CD4-positive, alpha-beta T cell treated with Interleukin-12 subunit alpha and Interleukin-12 subunit beta, for 1 hour (primary cell): ENCODE data around the gene RAB1B.
A peak's percentile ranks its signal among the peaks of the same experiment; 100 is the strongest.

Experiments used
- DNase-seq: peaks from one replicate; pipeline ENCODE4 v3.0.0-alpha.2; 2020

RAB1B gene

GRCh38 chr11:66268244-66268951 lies at the start of gene RAB1B:
Gene RAB1B, plus strand, starts transcription at chr11:66268639. Its CDS starts 41 bp downstream, at chr11:66268680.
- DNase-seq, result peak; percentile 100

DNA sequence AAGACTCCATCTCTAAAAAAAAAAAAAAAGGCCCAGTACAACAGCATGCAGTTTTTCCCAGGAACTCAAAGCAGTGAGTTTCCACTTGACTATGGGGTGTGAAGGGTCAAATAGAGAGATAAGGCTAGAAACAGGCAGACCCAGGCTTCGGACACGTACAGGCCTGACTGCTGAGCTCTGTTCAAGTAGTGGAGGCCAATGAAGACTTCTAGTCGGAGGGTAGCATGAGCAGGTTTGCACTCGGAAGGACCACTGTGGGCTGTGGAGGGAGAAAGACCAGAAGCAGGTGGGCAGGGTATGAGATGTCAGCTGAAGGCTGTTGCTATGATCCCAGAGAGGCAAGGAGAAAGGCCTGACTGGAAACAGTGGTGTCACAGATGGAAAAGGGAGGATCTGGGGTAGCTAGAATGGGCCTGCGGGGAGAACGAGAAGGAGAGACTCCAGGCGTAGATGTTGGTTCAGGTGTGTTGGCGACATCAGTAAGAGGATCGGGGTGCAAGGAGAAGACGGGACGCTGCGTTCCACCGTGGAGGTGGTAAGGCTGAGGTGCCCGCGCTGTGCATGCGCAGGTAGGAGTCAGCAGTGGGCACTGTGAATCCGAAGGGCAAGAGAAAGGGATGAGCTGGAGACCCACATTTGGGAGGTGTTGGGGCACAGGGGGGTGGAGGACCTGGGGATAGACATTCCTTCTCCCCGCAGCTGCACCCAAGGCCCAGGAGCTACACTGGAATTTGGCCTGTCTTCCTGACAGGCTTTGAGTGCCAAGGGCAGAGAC lies 49.4 kb upstream of the RAB1B start:
- DNase-seq, result no peak

GRCh38 chr11:66219846-66220565 lies 48.4 kb upstream of the RAB1B start:
- no peak for DNase-seq

DNA sequence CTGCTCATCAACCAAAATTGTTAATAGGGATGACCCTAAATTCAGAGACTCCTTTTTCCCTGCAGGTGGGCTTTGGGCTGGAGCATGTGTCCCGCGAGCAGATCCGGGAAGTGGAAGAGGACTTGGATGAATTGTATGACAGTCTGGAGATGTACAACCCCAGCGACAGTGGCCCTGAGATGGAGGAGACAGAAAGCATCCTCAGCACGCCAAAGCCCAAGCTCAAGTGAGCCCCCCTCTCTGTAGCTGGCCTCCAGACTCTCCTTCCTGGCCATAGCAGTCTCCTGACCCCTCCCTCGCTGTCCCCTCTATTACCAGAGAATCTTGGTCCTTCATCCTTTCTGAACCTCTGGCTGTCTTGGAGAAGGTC lies 47.9 kb upstream of the RAB1B start:
- DNase-seq, result no peak

- no peak for DNase-seq
Measured at GRCh38 chr11:66221012-66221411, 47.4 kb upstream of the RAB1B start.

- no peak for DNase-seq
Measured at GRCh38 chr11:66221726-66222236, 46.7 kb upstream of the RAB1B start.

GRCh38 chr11:66222358-66223149 lies 45.9 kb upstream of the RAB1B start:
- DNase-seq, result peak; percentile 97

DNA sequence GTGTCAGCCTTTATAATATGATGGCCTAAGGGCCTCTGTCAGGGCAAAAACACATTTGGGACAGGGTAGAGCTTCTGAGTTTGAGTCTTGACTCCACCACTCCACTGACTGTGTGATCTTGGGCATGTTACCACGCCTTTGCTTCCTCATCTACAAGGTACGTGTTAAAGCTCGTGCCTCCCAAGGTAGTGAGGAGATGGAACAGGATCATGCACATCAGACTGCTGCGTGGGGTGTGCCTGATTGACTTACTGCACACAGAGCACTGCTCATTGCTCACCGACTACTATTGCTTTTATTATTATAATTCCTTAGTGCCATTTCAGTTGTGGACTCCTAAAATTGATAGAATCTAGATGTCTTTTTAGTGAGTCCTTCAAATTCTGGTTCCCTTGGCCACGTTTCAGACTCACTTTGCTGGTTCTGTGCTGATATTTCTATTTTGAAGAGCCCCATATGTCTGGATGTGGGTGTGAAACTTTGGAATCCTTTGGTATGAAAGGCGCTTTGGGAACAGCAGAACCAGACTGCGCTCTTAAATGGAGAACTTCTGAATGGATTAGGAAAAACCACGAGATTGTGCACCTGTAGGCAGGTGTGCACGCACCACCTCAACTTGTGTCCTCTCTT lies 44.1 kb upstream of the RAB1B start:
- no peak for DNase-seq

- DNase-seq, result no peak
Measured at GRCh38 chr11:66225066-66225465, 43.4 kb upstream of the RAB1B start.

DNA sequence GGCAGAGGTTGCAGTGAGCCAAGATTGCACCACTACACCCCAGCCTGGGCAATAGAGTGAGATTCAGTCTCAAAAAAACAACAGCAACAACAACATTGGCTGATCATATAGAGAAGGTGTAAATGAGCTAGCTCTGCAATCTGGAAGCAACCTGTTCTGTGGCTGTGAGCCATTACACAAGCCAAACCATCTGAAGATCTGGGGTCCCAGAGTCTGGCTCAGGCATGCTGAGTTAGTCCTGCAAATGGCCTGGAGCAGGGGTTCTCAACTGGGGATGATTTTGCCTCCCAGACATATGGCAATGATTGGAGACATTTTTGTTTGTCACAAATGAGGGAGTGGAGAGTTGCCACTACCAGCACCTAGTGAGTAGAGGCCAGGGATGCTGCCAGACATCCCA lies 42.3 kb upstream of the RAB1B start:
- DNase-seq, result no peak

DNA sequence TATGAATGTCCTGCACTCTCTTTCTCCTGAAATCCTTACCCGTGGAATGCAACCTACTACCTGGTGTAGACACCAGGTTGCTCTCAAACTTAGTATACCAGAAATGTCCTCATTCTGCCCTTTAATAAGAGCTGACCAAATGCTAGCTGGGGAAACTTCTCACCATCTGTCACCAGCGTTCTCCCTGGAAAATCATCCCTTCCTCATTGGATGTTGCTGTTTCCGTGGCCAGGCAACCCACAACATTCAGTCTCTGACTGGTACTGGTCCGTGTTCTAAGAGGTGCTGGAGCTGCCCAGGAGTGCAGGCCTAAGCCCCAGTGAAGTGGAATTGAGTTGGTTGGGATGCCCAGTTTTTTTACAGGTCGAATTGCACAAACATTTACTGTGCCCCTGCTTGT lies 40.7 kb upstream of the RAB1B start:
- DNase-seq, result no peak

- DNase-seq, result no peak
Measured at GRCh38 chr11:66228521-66228920, 39.9 kb upstream of the RAB1B start.

DNA sequence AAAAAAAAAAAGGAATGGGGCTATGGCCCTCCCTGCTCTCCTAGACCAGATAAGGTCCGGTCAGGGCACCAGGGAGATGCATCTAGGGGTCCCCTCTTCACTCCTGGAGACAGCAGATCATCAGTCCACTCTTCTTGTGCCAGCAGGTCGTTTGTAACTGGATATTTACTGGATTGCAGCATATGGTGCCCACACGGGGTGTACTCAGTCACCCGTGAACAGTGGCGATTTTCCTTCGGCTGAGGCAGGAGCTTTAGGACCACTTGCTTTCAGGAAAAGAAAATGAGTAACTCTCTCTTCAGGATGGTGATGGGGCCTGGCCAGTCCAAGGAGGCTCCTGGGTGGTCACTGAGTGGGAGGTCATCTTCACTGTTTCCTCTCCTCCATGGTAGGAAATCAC lies 38.3 kb upstream of the RAB1B start:
- no peak for DNase-seq

DNA sequence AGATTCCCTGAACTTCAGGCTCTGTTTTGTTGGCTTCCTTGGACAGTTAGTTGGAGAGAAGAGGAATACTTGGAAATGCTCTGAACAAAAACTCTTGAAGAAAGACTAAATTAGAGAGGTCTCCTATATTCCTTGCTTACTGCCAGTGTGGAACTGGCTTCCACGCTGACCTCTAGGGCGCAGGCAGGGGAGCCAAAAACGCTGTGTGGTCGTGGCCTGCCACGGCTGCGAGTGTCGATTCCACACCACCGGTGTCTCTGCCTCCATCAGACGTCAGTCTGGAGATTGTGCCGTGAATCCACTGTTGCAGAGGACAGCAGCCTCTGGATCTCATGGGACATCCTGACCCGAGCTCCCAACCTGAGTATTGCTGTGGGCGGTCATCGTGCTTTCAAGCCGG lies 37.5 kb upstream of the RAB1B start:
- DNase-seq, result no peak

- DNase-seq, result no peak
Measured at GRCh38 chr11:66231561-66231960, 36.9 kb upstream of the RAB1B start.

- no peak for DNase-seq
Measured at GRCh38 chr11:66232769-66233168, 35.7 kb upstream of the RAB1B start.

DNA sequence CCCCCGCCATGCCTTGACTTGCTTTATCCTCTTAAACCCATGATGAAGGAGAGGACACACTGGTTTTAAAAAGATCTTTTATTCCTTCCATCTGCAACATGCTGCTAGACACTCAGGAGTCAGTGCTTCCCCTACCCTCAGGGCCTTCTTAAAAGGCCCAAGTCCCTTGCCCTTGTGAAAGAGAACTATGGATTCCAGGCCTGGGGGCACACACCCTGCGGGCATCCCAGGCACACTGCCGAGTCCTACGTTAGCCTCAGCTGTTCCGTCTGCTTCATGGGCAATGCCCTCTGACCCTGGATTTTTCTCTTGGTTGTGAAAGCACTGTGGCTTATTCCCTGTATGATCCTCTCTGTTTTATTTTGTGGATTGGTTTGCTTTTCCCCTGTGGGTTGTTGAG lies 35.1 kb upstream of the RAB1B start:
- DNase-seq, result no peak

DNA sequence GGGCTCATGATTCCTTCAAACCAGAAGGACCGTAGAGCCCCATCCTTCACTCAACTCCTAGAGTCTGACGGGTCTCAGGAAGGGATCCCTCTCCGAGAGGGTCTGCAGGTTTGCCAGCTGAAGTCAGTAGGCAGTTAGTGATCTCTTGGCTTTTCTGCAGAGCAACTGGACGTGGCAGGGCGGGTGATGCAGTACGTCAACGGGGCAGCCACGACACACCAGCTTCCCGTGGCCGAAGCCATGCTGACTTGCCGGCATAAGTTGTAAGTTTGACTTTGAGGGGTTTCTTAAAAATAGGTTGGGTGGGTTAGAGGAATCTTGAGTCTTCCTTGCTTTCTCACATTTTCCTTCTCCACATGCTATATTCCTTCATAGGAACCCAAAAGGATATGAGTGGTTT lies 33.3 kb upstream of the RAB1B start:
- DNase-seq, result no peak

- no peak for DNase-seq
Measured at GRCh38 chr11:66237867-66238266, 30.6 kb upstream of the RAB1B start.

- no peak for DNase-seq
Measured at GRCh38 chr11:66238786-66239413, 29.5 kb upstream of the RAB1B start.

GRCh38 chr11:66239511-66239910 lies 28.9 kb upstream of the RAB1B start:
- DNase-seq, result no peak
